SK-MEL-5 (cell line): ENCODE measurements around the gene DEAF1. TPM values are rescaled to one million over a fixed set of nuclear protein-coding genes. Genes with fewer than 3 reads are reported as not detected.

ENCODE experiments used
- DNase-seq: peaks from one replicate; pipeline ENCODE4 v3.0.0-alpha.2; 2016; ENCODE audit warnings: low read depth, low spot score
- in situ Hi-C: cut with HindIII; loops from 2 replicates; pipeline ENCODE4 v1.10.0; 2016; ENCODE audit warnings: low sequenced_read_pairs, high pct_unique_total_duplicates, low pct_unique_long_range_greater_than_20kb
- total RNA-seq: library from RNA; depleted of rRNA; stranded (reverse); fragments of >200 nt; shearing (Covaris generic); gene quantifications from 2 replicates; pipeline ENCODE4 v1.2.3, GENCODE V29; 2014

DEAF1 gene
- total RNA-seq, 1 experiment from 2014 or later = 33.8 TPM

DNA sequence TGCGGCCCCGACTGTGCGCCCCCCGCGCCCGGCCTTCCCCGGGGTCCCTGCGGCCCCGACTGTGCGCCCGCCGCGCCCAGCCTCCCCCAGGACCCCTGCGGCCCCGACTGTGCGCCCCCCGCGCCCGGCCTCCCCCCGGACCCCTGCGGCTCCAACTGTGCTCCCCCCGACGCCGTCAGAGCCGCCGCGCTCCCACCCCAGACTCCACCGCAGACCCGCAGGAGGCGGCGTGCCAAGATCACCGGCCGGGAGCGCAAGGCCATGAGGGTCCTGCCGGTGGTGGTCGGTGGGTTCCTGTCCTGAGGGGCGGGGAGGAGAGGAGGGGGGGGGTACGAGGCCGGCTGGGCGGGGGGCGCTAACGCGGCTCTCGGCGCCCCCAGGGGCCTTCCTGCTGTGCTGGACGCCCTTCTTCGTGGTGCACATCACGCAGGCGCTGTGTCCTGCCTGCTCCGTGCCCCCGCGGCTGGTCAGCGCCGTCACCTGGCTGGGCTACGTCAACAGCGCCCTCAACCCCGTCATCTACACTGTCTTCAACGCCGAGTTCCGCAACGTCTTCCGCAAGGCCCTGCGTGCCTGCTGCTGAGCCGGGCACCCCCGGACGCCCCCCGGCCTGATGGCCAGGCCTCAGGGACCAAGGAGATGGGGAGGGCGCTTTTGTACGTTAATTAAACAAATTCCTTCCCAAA lies 54.9 kb downstream of the DEAF1 start:
- in situ Hi-C loops = no loop called here
- no peak for DNase-seq

DNA sequence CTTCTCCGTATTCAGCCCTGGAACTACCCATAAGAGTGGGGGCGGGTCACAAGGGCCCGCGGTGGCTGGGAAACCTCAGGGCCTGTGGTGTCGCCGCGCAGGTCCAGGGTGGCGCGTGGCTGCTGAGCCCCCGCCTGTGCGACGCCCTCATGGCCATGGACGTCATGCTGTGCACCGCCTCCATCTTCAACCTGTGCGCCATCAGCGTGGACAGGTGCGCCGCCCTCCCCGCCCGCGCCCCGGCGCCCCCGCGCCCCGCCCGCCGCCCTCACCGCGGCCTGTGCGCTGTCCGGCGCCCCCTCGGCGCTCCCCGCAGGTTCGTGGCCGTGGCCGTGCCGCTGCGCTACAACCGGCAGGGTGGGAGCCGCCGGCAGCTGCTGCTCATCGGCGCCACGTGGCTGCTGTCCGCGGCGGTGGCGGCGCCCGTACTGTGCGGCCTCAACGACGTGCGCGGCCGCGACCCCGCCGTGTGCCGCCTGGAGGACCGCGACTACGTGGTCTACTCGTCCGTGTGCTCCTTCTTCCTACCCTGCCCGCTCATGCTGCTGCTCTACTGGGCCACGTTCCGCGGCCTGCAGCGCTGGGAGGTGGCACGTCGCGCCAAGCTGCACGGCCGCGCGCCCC lies 55.6 kb downstream of the DEAF1 start:
- in situ Hi-C loops = no loop called here
- DNase-seq = no peak

DNA sequence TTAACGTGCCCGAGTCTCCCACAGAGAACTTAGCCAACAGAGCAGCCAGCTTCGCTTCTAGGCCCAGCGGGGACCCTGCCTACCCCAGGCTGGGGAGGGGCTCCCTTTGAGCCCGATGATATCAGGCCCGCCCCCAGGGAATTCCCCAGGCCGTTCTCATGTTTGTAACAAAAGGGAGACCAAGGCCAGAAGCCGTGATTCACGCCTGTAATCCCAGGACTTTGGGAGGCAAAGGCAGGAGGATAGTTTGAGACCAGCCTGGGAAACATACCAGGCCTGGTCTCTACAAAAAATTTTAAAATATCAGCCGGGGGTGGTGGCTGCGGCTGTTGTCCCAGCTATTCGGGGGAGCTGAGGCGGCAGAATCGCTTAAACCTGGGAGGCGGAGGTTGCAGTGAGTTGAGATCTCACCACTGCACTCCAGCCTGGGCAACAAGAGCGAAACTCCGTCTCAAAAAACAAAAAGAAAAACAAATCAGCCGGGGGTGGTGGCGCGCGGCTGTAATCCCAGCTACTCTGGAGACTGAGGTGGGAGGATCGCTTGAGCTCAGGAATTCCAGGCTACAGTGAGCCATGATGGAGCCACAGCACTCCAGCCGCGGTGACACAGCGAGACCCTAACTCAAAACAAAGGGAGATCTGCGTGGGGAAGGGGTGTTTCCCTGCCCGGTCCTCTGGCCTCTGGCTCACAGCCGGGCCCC lies 56.2 kb downstream of the DEAF1 start:
- in situ Hi-C loops = no loop called here
- no peak for DNase-seq

DNA sequence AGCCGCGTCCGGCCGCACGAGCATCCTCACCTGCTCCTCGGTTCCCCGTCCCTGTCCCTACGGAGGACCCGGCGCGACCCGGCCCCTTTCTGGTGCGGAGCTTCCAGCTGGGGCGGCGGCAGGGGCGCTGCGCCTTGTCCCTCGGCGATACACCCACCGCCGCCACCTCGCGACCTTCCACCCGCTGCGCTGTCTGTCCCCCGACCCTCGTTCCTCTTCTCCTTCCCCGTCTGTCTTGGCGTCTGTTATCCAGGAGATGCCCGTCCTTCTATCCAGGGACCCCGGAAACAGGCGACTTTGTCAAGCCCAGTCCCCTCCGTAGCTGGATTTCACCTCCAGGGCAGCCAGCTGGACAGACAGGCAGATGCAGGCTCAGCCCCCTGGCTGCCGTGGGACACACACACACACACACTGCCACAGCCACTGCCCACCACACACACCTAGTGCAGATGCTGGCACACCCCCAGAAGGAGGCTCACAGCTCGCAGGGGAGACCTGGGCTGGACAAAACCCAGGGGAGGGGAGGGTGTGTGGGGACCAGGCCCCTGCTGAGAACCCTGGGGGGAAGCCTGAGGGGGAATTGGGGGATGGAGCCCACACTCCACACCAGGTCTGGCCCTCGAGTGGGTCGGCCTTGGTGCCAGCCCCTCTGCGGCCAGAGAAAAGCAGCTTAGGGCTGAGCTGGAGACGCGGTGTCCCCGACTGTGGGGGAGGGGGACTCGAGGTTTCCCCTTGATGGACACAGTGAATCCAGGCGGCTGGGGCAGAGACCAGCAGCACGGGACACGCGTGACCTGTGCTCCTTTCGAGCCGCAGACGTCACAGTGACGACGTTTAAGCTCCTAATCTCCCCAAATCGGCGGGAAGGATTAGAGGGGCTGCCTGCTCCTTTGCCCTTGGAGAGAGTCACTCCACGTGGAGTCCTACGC lies 57.2 kb downstream of the DEAF1 start:
- in situ Hi-C loops = no loop called here
- no peak for DNase-seq

DNA sequence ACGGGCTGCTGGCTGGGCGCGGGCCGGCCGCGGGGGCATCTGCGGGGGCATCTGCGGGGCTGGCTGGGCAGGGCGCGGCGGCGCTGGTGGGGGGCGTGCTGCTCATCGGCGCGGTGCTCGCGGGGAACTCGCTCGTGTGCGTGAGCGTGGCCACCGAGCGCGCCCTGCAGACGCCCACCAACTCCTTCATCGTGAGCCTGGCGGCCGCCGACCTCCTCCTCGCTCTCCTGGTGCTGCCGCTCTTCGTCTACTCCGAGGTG lies 57.8 kb downstream of the DEAF1 start:
- in situ Hi-C loops = no loop called here
- no peak for DNase-seq

DNA sequence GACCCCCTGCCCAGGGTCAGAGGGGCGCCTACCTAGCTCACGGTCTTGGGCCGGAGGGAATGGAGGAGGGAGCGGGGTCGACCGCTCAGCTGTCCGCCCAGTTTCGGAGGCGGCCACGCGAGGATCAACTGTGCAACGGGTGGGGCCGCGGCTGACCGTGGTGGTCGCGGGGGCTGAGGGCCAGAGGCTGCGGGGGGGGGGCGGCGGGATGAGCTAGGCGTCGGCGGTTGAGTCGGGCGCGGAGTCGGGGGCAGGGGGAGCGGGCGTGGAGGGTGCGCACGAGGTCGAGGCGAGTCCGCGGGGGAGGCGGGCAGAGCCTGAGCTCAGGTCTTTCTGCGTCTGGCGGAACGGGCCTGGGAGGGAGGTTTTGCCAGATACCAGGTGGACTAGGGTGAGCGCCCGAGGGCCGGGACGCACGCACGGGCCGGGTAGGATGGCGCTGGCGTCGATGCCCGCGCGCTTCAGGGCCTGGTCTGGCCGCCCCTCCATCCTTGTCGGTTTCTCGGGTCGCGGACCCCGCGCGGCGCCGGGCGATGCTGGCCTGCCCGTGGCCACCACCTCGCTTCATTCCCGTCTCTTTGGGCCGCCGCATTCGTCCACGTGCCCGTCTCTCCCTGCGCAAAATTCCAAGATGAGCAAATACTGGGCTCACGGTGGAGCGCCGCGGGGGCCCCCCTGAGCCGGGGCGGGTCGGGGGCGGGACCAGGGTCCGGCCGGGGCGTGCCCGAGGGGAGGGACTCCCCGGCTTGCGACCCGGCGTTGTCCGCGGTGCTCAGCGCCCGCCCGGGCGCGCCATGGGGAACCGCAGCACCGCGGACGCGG lies 58.3 kb downstream of the DEAF1 start, which contains the start of gene DRD4:
Gene DRD4, plus strand, starts transcription at position 759 of the 822 bp plus-strand sequence. Its CDS starts 36 bp downstream, at position 795.
- DNase-seq = no peak
- in situ Hi-C loops = no loop called here

DNA sequence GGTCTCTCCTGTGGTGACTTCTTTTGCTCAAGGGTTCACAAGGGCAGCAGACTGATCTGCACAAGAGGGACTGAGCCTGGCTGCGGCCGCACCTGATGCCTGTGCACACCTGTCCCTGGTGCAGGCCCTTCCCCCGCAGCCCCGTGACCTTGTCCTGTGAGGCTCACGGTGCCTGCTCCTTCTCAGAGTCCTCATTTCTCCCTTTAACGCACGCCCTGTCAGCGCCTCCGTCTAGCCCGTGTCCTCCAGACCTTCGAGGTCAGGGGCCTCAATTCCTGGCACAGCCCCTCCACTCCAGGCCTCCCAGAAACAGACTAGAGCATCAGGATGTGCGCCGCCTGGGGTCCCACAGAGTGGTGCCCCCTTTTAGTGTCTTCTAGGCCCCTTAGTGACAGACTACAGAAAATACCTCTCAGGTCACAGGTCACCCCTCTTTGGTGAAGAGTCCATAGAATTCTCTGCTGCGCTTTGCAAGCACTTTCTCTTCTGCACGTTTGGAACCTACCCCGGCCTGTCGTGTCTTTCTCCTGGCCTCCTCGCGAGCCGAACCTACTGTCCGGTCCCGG lies 59.0 kb downstream of the DEAF1 start:
- in situ Hi-C loops = no loop called here
- DNase-seq = no peak

DNA sequence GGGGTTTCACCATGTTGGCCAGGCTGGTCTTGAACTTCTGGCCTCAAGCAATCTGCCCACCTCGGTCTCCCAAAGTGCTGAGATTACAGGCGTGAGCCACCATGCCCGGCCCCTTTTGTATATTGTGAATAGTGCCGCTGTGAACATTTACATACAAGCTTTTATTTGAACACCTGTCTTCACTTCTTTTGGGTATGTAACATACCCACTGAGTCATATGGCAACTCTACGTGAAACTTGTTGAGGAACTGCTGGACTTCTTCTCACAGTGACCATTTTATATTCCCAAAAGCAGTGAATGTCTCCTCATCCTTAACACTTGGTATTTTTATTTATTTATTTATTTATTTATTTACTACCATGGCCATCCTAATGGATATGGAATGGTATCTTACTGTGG lies 64.2 kb downstream of the DEAF1 start:
- DNase-seq = no peak
- in situ Hi-C loops = no loop called here

DNA sequence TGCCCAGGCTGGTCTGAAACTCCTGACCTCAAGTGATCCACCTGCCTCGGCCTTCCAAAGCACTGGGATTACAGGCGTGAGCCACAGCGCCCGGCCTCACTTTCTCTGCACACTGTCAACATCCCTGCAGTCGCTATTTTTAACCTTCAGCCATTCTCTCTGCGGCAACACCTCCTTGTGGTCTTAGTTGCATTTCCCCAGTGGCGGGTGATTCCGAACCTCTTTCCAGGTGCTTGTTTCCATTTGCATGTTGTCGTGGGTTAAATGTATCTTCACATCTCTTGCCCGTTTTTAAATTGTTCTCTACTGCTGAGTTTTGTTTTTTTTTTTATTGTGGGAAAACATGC lies 65.8 kb downstream of the DEAF1 start:
- DNase-seq = no peak
- in situ Hi-C loops = no loop called here

DNA sequence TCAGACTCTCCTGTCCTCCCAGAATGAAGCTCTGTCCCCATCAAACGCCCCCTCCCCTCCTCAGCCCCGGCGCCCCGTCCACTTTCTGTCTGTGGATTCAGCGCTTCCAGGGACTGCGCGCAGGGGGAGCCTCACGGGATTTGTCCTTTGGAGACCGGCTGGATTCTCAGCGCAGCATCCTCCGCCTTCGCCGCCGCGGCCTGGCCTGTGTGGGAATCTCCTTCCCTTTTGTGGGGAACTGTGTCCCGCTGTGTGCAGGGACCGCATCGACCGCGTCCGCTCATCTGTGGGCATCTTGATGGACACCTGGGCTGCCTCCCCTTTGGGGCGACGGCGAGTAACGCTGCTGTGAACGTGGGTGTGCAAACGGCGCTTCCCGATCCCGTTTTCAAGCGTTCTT lies 67.0 kb downstream of the DEAF1 start:
- DNase-seq = no peak
- in situ Hi-C loops = no loop called here

DNA sequence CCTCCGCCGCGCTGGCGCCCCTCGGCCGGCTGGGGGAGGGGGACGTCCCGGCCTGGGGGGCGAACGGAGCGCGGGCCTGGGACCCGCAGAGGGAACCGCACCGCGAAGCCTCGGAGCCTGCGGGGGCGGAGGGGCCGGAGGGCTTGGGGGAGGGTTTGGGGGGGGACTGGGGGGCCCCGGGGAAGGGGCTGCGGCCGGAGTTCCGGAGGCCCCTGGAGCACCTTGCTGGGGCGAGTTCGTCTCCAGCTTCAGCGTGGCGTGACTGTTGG lies 67.8 kb downstream of the DEAF1 start:
- no peak for DNase-seq
- in situ Hi-C loops = no loop called here

DNA sequence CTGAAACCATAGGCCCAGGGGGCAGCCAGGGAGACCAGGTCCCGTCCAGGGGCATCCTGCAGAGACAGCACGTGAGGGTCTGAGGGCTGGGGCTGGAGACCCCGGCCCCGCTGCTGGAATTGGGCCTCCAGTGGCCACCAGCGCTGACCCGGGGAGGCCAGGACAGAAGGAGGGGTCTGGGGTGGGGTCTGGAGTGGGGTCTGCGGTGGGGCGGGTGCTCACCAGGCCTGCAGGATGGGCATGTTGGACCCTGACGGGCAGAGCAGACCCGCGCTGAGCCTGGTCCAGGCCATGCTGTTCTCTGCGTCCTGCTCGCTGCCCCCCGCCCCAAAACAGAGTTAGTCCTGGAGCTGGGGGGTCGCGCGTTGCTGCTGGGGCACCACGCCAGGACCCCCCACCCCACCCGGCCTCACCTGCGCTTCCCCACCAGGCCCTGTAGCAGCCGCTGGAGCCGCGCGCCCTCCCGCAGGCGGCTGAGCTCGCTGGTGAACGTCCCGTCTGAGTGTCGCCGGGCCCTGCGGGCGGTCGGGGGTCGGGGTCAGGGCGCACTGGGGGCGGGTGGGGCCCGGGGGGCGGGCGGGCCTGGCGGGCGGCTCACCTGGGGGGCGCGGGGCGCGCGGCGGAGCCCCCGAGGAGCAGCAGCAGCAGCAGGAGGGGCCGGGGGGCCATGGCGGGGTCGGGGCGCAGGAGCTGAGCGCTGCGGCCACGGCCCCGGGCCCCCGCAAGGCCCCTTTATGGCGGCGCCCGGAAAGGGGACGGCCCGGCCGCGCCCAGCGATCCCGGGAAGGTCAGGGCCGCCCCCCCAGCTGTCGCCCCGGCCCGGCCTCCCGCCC lies 68.3 kb downstream of the DEAF1 start, which contains the start of gene SCT:
Gene SCT, minus strand, starts transcription at position 707 of the 833 bp plus-strand sequence. Its CDS starts 38 bp downstream, at position 669.
- no peak for DNase-seq
- in situ Hi-C loops = no loop called here

DNA sequence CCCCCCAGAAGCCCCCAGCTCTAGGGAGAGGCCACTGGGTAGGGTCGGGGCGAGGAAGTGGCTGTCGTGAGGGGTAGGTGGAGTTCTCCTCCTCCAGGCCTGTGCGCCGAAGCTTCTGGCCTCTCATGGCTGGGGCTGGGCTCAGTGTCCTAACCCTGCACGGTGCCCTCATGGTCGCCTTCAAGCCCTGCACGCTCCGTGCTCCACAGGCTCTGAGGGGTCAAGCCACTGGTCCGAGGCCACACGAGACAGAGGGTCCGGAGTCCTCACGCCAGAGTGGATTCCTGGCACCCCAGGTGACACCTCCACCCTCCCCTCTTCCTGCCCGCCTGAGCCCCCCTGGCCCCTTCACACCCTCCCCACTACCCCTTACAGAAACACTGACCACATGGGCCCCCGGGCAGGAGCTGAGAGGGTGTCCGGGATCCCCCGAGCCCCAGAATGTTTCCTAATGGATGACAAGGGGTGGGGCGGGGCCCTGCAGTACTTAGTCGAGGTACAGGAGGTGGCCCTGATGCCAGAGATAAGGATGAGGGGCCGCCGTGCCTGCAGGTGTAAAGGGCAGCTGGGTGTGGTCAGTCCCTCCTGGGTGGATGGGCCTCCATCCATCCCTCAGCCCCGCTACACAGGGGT lies 69.3 kb downstream of the DEAF1 start:
- no peak for DNase-seq
- in situ Hi-C loops = no loop called here

DNA sequence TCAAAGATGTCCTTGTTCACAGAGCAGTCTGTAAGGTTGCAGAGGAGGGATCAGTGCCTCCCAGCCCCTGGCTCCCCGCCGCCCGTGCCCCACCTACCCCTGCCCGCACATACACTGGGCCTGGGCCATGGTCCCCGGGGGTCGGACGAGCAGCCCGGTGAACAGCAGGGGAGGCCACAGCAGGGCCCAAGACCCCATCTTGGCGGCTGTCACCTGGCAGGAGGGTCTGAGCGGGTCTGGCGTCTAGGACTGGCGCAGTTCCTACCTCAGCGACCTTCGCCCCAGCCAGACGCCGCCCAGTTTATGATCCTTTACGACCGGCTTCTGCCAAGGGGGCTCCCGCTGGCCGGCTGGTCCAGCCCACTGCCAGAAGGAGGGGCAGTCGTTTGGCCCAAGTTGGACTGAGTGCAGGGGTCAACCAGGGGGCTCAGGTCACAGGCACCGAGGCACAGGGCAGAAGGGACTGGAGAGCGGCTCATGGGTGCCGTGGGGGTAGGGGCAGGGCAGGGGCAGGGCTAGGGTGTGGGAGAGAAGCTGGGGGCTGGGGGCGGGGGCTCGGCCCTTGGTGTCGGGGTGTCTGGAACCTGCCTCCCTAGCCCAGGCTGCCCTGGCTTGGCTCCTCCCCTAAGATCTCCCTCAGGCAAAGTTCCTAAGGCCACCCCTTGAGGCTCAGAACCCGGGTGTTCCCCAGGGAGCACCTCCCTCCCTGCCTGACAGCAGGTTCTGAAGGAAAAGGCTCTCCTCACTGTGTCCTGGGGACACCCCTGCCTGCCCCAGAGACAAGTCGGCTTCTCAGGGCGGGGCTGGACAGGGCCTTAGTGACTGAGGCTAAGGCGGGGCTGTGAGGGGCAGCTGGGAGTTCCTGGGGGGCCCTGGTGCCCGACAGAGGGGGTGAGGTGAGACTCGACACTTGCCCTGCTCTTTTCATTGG lies 70.1 kb downstream of the DEAF1 start, which contains the start of gene CDHR5:
Gene CDHR5, minus strand, starts transcription at position 251 of the 931 bp plus-strand sequence. Its CDS starts 53 bp downstream, at position 198.
- DNase-seq = no peak
- in situ Hi-C loops = no loop called here
